ENCODE measurements around the gene CDH16.

GRCh38 chr16:66948134-66948836, 29.6 kb upstream of the CDH16 start:
- TF ChIP-seq CTCF (IDR thresholded peaks at IDR 0.05) (no peak), POLR2A (IDR thresholded peaks at IDR 0.05) (no peak), POLR2AphosphoS5 (IDR thresholded peaks at IDR 0.05) (no peak), EP300 (IDR thresholded peaks at IDR 0.05) (no peak)

Measured in sigmoid colon (tissue), 4 donors.